Liver (tissue), 9 donors: ENCODE results near the gene NPEPL1. TPM values are rescaled to one million over a fixed set of nuclear protein-coding genes. Genes with fewer than 3 reads are reported as not detected.
"Not testable (repeated sequence)": the region's sequence is repeated elsewhere in the genome, so short reads cannot be mapped to it uniquely, and the experiment has no call there.

Source experiments
- DNase-seq: peaks from one replicate; pipeline ENCODE4 v3.0.0-alpha.2; 2017; ENCODE audit warnings: low spot score
- H3K27ac ChIP-seq, 2 donors: one replicate each; pipeline ENCODE4 v1.7.0; 2013; ENCODE audit warnings: inconsistent platforms in 2 of 2, low read length in 2 of 2, control low read depth in 1 of 2, low read depth in 1 of 2, mild to moderate bottlenecking in 1 of 2
- H3K27me3 ChIP-seq, 4 donors: one replicate each; pipeline versions ENCODE4 v1.6.1 to v1.7.0; 2013; ENCODE audit warnings: low read length in 3 of 4, inconsistent platforms in 1 of 4, mild to moderate bottlenecking in 1 of 4, moderate library complexity in 1 of 4; ENCODE audit not compliant: control insufficient read depth in 4 of 4, insufficient read depth in 4 of 4
- H3K36me3 ChIP-seq, 4 donors: one replicate each; pipeline versions ENCODE4 v1.6.1 to v1.7.0; 2013; ENCODE audit warnings: low read length in 3 of 4, mild to moderate bottlenecking in 3 of 4, low read depth in 1 of 4, moderate library complexity in 1 of 4; ENCODE audit not compliant: control insufficient read depth in 4 of 4, insufficient read depth in 3 of 4
- H3K4me1 ChIP-seq, 4 donors: one replicate each; pipeline versions ENCODE4 v1.6.1 to v1.7.0; 2013; ENCODE audit warnings: low read length in 3 of 4, mild to moderate bottlenecking in 3 of 4, moderate library complexity in 1 of 4; ENCODE audit not compliant: control insufficient read depth in 4 of 4, insufficient read depth in 4 of 4
- H3K4me3 ChIP-seq, 3 donors: one replicate each; pipeline versions ENCODE4 v1.6.1 to v1.7.0; 2013; ENCODE audit warnings: low read length in 3 of 3, control low read depth in 1 of 3, low read depth in 1 of 3, mild to moderate bottlenecking in 1 of 3
- H3K9ac ChIP-seq, 2 donors: one replicate each; pipeline ENCODE4 v1.7.0; 2013; ENCODE audit warnings: low read length in 2 of 2, mild to moderate bottlenecking in 2 of 2, moderate library complexity in 2 of 2, control low read depth in 1 of 2, low read depth in 1 of 2
- H3K9me3 ChIP-seq, 4 donors: one replicate each; pipeline versions ENCODE4 v1.6.1 to v1.7.0; 2013; ENCODE audit warnings: low read length in 3 of 4; ENCODE audit not compliant: control insufficient read depth in 4 of 4
- FOXA1 ChIP-seq: IDR thresholded peaks from 2 replicates; pipeline ENCODE4 v1.6.1; 2016; ENCODE audit warnings: antibody characterized with exemption
- FOXA2 ChIP-seq: IDR thresholded peaks from 2 replicates; pipeline ENCODE4 v1.6.1; 2016; ENCODE audit warnings: antibody characterized with exemption
- GABPA ChIP-seq, 2 donors: IDR thresholded peaks in 1 of 2; conservative IDR thresholded peaks in 1 of 2; 2 replicates each; pipeline ENCODE4 v1.6.1; 2016; ENCODE audit warnings: antibody characterized with exemption in 2 of 2, mild to moderate bottlenecking in 1 of 2, moderate library complexity in 1 of 2
- HNF4A ChIP-seq, 2 donors: conservative IDR thresholded peaks; 2 replicates each; pipeline ENCODE4 v1.6.1; 2016; ENCODE audit warnings: antibody characterized with exemption in 2 of 2, mild to moderate bottlenecking in 2 of 2
- HNF4G ChIP-seq: IDR thresholded peaks from 2 replicates; pipeline ENCODE4 v1.6.1; 2016; ENCODE audit warnings: antibody characterized with exemption
- JUND ChIP-seq, 2 donors: IDR thresholded peaks; 2 replicates each; pipeline ENCODE4 v1.6.1; 2016; ENCODE audit warnings: antibody characterized with exemption in 2 of 2
- NR2F2 ChIP-seq: IDR thresholded peaks from 2 replicates; pipeline ENCODE4 v1.6.1; 2016; ENCODE audit warnings: antibody characterized with exemption
- YY1 ChIP-seq: IDR thresholded peaks from 2 replicates; pipeline ENCODE4 v1.6.1; 2016; ENCODE audit warnings: antibody characterized with exemption, mild to moderate bottlenecking
- ZBTB33 ChIP-seq: IDR thresholded peaks from 2 replicates; pipeline ENCODE4 v1.6.1; 2016; ENCODE audit warnings: antibody characterized with exemption
- WGBS: extraction: QIAGEN DNeasy Blood & Tissue Kit; methylation state at CpG from one replicate; pipeline ENCODE4 v1.1.7; 2013; 5-methylcytosine and 5-hydroxymethylcytosine counted together
- polyA plus RNA-seq, 2 donors: library from polyadenylated mRNA; stranded (reverse) in 1 of 2; unstranded in 1 of 2; fragments of 200-250 nt in 1 of 2; fragments of >200 nt in 1 of 2; fragmentation: Nextera tagmentation in 1 of 2; extraction: Ambion mirVana in 1 of 2; gene quantifications; one replicate each; pipeline versions ENCODE4 v1.2.1 to v1.2.3, GENCODE V29; 2013 to 2015
- total RNA-seq, 2 donors: library from RNA; depleted of rRNA; stranded (reverse); fragments of >200 nt; gene quantifications; one replicate each; pipeline ENCODE4 v1.2.3, GENCODE V29; 2014
- TF ChIP-seq, protein P1 (sequence below): IDR thresholded peaks from 2 replicates; pipeline ENCODE4 v1.6.1; 2016; ENCODE audit warnings: antibody characterized with exemption
- donor health status: healthy.
- donor health status: healthy.
- donor health status: healthy.
- donor health status: healthy.
- donor health status: healthy.

The NPEPL1 gene
- total and polyA plus RNA-seq, 4 donors, result 8.0 to 13.3 (median 10.9) TPM

- no peak for TF ChIP-seq FOXA1
- no peak for TF ChIP-seq GABPA (IDR thresholded peaks at IDR 0.05 in 1 of 2, conservative IDR thresholded peaks at IDR 0.05 in 1 of 2)
Measured at GRCh38 chr20:58755062-58755697, 62.6 kb downstream of the NPEPL1 start (continued).

- Histone ChIP-seq H3K27me3 (peaks cover 0 to 5% (median 0%) of the 10 kb centered on the region in 4 donors), H3K9ac (no peak overlapping the region), H3K9me3 (no peaks in the 10 kb centered on the region), H3K4me1 (peaks cover 0 to 2% (median 0%) of the 10 kb centered on the region in 4 donors), H3K27ac (no peak overlapping the region), H3K4me3 (no peak overlapping the region), H3K36me3 (no peaks in the 10 kb centered on the region)
- WGBS, result 77% methylated on average over 28 of the region's 28 CpGs
- DNase-seq, result no peak
- no peak for TF ChIP-seq HNF4G
- no peak for TF ChIP-seq ZBTB33
Measured at GRCh38 chr20:58755766-58756449, 63.3 kb downstream of the NPEPL1 start.

GRCh38 chr20:58756450-58756775, 63.8 kb downstream of the NPEPL1 start:
- no peaks in the 10 kb centered on the region for H3K36me3 ChIP-seq
- no peak overlapping the region for H3K9ac ChIP-seq
- no peak overlapping the region for H3K4me3 ChIP-seq
- 82% methylated on average over 7 of the region's 7 CpGs for WGBS
- no peak for DNase-seq
- H3K9me3 ChIP-seq, result no peaks in the 10 kb centered on the region
- H3K27ac ChIP-seq, result no peak overlapping the region
- peaks cover 0 to 2% (median 0%) of the 10 kb centered on the region in 4 donors for H3K4me1 ChIP-seq
- H3K27me3 ChIP-seq, result peaks cover 0 to 6% (median 0%) of the 10 kb centered on the region in 4 donors
- no peak for TF ChIP-seq YY1
- TF ChIP-seq JUND (IDR thresholded peaks at IDR 0.05), result no peak
- TF ChIP-seq, protein P1, sequence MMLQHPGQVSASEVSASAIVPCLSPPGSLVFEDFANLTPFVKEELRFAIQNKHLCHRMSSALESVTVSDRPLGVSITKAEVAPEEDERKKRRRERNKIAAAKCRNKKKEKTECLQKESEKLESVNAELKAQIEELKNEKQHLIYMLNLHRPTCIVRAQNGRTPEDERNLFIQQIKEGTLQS, result no peak
- no peak for TF ChIP-seq FOXA2
- TF ChIP-seq HNF4A (conservative IDR thresholded peaks at IDR 0.05), result no peak
- no peak for TF ChIP-seq HNF4G
- no peak for TF ChIP-seq NR2F2

GRCh38 chr20:58757647-58758046, 65.0 kb downstream of the NPEPL1 start:
- H3K4me1 ChIP-seq, H3K4me3 ChIP-seq, DNase-seq, H3K27me3 ChIP-seq, H3K36me3 ChIP-seq, H3K27ac ChIP-seq, H3K9me3 ChIP-seq, H3K9ac ChIP-seq: not testable (repeated sequence)
- 83% methylated on average over 5 of the region's 5 CpGs for WGBS
